Endothelial cell of umbilical vein (primary cell): ENCODE data around the gene RAPGEF4.

Experiments
- EZH2 ChIP-seq: IDR thresholded peaks from 2 replicates; pipeline ENCODE4 v1.6.1; 2012; ENCODE audit warnings: borderline replicate concordance, low read depth, mild to moderate bottlenecking, moderate library complexity, low read length, inconsistent platforms; ENCODE audit not compliant: severe bottlenecking
- FOS ChIP-seq: IDR thresholded peaks from 2 replicates; pipeline ENCODE4 v1.6.1; 2011; ENCODE audit warnings: mild to moderate bottlenecking, low read length, moderate library complexity, borderline replicate concordance; ENCODE audit not compliant: insufficient read depth
- JUN ChIP-seq: IDR thresholded peaks from 2 replicates; pipeline ENCODE4 v1.6.1; 2011; ENCODE audit warnings: borderline replicate concordance, low read depth; ENCODE audit not compliant: insufficient read length, insufficient read depth
- MAX ChIP-seq: IDR thresholded peaks from 2 replicates; pipeline ENCODE4 v1.6.1; 2011; ENCODE audit not compliant: insufficient read depth, insufficient read length
- MYC ChIP-seq: IDR thresholded peaks from one replicate; pipeline ENCODE4 v1.6.1; 2011; ENCODE audit warnings: mild to moderate bottlenecking, low read depth, low read length
- POLR2A ChIP-seq: IDR thresholded peaks from 2 replicates; pipeline ENCODE4 v1.6.1; 2012; ENCODE audit warnings: low read depth, mild to moderate bottlenecking, control low read depth, low read length
- POLR2AphosphoS5 ChIP-seq: IDR thresholded peaks from 2 replicates; pipeline ENCODE4 v1.6.1; 2012; ENCODE audit warnings: low read depth, mild to moderate bottlenecking, control low read depth, low read length, moderate library complexity; ENCODE audit not compliant: insufficient read depth
- TF ChIP-seq, protein P1 (sequence below), 2 donors: IDR thresholded peaks; 1 replicate in 1 of 2; 2 replicates in 1 of 2; pipeline ENCODE4 v1.5.1; 2011; ENCODE audit warnings: low read length in 2 of 2, mild to moderate bottlenecking in 2 of 2, moderate library complexity in 2 of 2, control low read depth in 1 of 2, inconsistent platforms in 1 of 2, low read depth in 1 of 2; ENCODE audit not compliant: insufficient read depth in 1 of 2; ENCODE audit errors: extremely low read depth in 1 of 2

DNA sequence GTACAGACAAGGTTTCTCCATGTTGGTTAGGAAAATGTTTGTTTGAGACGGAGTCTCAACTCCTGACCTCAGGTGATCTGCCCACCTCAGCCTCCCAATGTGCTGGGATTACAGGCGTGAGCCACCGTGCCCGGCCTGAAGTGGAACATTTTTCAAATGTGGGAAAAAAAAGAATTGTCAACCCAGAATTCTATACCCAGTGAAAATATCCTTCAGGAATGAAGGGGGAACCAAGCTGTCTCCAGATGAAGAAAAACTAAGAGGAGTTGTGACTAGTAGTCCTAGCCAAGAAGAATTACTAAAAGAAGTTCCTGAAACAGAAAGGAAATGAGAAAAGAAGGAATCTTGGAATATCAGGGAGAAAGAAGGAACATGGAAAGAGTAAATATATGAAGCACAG is 25.7 kb downstream of the RAPGEF4 start:
- no peak for TF ChIP-seq POLR2AphosphoS5
- TF ChIP-seq, protein P1, sequence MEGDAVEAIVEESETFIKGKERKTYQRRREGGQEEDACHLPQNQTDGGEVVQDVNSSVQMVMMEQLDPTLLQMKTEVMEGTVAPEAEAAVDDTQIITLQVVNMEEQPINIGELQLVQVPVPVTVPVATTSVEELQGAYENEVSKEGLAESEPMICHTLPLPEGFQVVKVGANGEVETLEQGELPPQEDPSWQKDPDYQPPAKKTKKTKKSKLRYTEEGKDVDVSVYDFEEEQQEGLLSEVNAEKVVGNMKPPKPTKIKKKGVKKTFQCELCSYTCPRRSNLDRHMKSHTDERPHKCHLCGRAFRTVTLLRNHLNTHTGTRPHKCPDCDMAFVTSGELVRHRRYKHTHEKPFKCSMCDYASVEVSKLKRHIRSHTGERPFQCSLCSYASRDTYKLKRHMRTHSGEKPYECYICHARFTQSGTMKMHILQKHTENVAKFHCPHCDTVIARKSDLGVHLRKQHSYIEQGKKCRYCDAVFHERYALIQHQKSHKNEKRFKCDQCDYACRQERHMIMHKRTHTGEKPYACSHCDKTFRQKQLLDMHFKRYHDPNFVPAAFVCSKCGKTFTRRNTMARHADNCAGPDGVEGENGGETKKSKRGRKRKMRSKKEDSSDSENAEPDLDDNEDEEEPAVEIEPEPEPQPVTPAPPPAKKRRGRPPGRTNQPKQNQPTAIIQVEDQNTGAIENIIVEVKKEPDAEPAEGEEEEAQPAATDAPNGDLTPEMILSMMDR (IDR thresholded peaks at IDR 0.05; ENCODE audit: extremely low read depth in 1 of 2, insufficient read depth in 1 of 2, low read depth in 1 of 2, low read length in 2 of 2) = no peak
- no peak for TF ChIP-seq JUN
- no peak for TF ChIP-seq POLR2A
- no peak for TF ChIP-seq EZH2
- TF ChIP-seq MYC = no peak
- TF ChIP-seq FOS = no peak
- TF ChIP-seq MAX = no peak
